Natural killer cell (primary cell): ENCODE results near the gene GCNT2. TPM values are rescaled to one million over a fixed set of nuclear protein-coding genes. Genes with fewer than 3 reads are reported as not detected.

Source experiments
- ATAC-seq, 3 donors: fragments of 150-1000 bp in 2 of 3; fragments of 200-7000 bp in 1 of 3; cut with Tn5 transposase; 1 replicate in 1 of 3; 2 replicates in 2 of 3; pipeline ENCODE4 v1.10.0; 2021; ENCODE audit warnings: mild to moderate bottlenecking in 2 of 3, moderate library complexity in 2 of 3
- DNase-seq, 2 donors: peaks; one replicate each; pipeline versions ENCODE4 v3.0.0 to v3.0.0-alpha.2; 2013 to 2021; ENCODE audit warnings: mixed read lengths in 1 of 2
- H3K27ac ChIP-seq: one replicate; pipeline ENCODE4 v1.5.1; 2013; ENCODE audit warnings: mild to moderate bottlenecking, low read length
- H3K27me3 ChIP-seq: one replicate; pipeline ENCODE4 v1.6.1; 2013; ENCODE audit warnings: low read length; ENCODE audit not compliant: control insufficient read depth, insufficient read depth
- H3K36me3 ChIP-seq: one replicate; pipeline ENCODE4 v1.6.1; 2013; ENCODE audit warnings: low read length; ENCODE audit not compliant: control insufficient read depth, insufficient read depth
- H3K4me1 ChIP-seq: one replicate; pipeline ENCODE4 v1.6.1; 2013; ENCODE audit warnings: low read length; ENCODE audit not compliant: control insufficient read depth, insufficient read depth
- H3K4me3 ChIP-seq: one replicate; pipeline ENCODE4 v1.5.1; 2013; ENCODE audit warnings: low read length
- H3K9me3 ChIP-seq: one replicate; pipeline ENCODE4 v1.6.1; 2013; ENCODE audit warnings: low read length; ENCODE audit not compliant: control insufficient read depth, insufficient read depth
- H3K27ac Mint-ChIP-seq, 2 donors: one replicate each; pipeline ENCODE4 v1.8.0; 2022; ENCODE audit warnings: mild to moderate bottlenecking in 2 of 2, mixed read lengths in 2 of 2, moderate library complexity in 1 of 2
- H3K27me3 Mint-ChIP-seq, 2 donors: one replicate each; pipeline ENCODE4 v1.8.0; 2022; ENCODE audit warnings: low read depth in 2 of 2, mixed read lengths in 2 of 2
- H3K36me3 Mint-ChIP-seq: one replicate; pipeline ENCODE4 v1.8.0; 2022; ENCODE audit warnings: mixed read lengths
- H3K4me1 Mint-ChIP-seq, 2 donors: one replicate each; pipeline ENCODE4 v1.8.0; 2022; ENCODE audit warnings: mixed read lengths in 2 of 2
- H3K4me3 Mint-ChIP-seq: one replicate; pipeline ENCODE4 v1.8.0; 2022; ENCODE audit warnings: mild to moderate bottlenecking, moderate library complexity, mixed read lengths
- H3K9me3 Mint-ChIP-seq, 2 donors: one replicate each; pipeline ENCODE4 v1.8.0; 2022; ENCODE audit warnings: mixed read lengths in 2 of 2
- CTCF ChIP-seq: fragments of 200-600 bp; IDR thresholded peaks from one replicate; pipeline ENCODE4 v1.8.0; 2022; ENCODE audit warnings: antibody characterized with exemption
- WGBS: methylation state at CpG from one replicate; pipeline ENCODE4 v1.1.7; 2013; ENCODE audit warnings: missing lambda C conversion rate; ENCODE audit not compliant: insufficient coverage; 5-methylcytosine and 5-hydroxymethylcytosine counted together
- intact Hi-C: fragments of 100-400 bp; cut with micrococcal nuclease; formaldehyde crosslinking; loops from one replicate; pipeline ENCODE4 v1.14.2; 2022
- total RNA-seq, 4 donors: library from RNA; stranded (reverse); fragments of 120-200 nt in 1 of 4; gene quantifications; one replicate each; pipeline versions ENCODE4 v1.2.3 to v1.2.4, GENCODE V29; 2013 to 2022

Gene GCNT2
- total RNA-seq, 3 donors from 2014 or later (not counting 1 experiment from before 2014, with no cell fraction given): 0.79 to 4.7 (median 0.80) TPM

DNA sequence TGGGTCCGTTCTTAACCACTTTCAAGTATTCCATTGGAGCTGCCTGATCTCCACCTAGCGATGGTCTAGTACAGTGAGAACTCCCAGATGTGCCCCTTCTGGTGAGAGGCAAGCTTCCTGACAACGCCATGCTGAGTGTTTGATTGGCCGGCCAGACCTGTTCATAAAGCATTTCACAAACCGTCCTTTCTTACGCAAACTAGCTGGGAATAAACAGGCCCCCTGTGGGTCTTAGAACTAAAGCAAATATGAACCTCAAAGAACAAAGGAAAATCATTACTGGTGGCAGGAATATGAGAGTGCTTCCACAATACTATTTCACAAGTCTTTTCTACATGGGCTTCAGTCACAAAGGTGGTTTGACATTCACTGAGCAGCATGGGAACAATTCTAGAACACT lies 15.6 kb upstream of the GCNT2 start:
- Mint-ChIP-seq H3K4me3 (no peak overlapping the region), H3K36me3 (no peaks in the 10 kb centered on the region), H3K27ac (no peak overlapping the region), H3K9me3 (no peaks in the 10 kb centered on the region), H3K27me3 (peaks cover 11 to 29% of the 10 kb centered on the region in 2 donors), H3K4me1 (peaks cover 5 to 9% of the 10 kb centered on the region in 2 donors)
- intact Hi-C loops: no loop called here
- ATAC-seq (no peak), DNase-seq (no peak)
- Histone ChIP-seq H3K36me3 (no peaks in the 10 kb centered on the region), H3K4me1 (no peaks in the 10 kb centered on the region), H3K27me3 (no peaks in the 10 kb centered on the region), H3K4me3 (no peak overlapping the region), H3K9me3 (no peaks in the 10 kb centered on the region), H3K27ac (no peak overlapping the region)
- TF ChIP-seq CTCF: no peak
- 94% methylated on average over 6 of the region's 6 CpGs for WGBS

DNA sequence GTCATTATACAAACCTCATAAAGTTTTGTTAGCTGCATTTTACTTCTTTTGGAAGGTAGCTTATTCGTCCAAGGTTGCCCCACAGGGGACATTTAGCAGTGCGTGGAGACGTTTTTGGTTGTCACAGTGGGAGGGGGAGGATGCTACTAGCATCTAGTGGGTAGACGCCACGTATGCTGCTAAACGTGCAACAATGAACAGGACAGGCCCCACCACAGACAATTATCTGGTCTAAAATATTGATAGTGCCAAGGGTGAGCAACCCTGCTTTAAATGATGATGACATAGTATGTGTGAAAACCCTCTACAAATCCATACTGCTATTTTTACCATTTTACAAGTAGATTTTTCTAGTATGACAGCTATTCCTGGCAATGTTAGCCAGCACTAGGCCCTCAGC lies 13.9 kb upstream of the GCNT2 start:
- H3K27ac Mint-ChIP-seq: no peak overlapping the region

DNA sequence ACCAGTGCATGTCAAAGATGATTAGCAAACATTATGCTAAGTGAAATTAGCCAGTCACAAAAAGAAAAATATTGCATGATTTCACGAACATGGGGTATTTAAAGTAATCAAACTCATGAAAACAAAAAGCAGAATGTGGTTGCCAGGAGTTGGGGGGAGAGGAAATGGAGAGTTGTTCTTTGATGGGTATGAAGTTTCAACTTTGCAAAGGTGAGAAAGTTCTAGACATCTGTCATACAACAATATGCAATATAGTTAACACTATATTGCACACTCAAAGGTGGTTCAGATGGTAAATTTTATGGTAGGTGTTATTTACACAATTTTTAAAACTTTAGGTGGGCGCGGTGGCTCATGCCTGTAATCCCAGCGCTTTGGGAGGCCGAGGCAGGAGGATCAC lies 13.4 kb upstream of the GCNT2 start:
- H3K27ac Mint-ChIP-seq: no peak overlapping the region
- intact Hi-C loops: no loop called here
- ATAC-seq: no peak
- peaks cover 5 to 11% of the 10 kb centered on the region in 2 donors for H3K4me1 Mint-ChIP-seq
- Histone ChIP-seq H3K4me3 (no peak overlapping the region), H3K36me3 (no peaks in the 10 kb centered on the region), H3K9me3 (no peaks in the 10 kb centered on the region), H3K4me1 (no peaks in the 10 kb centered on the region), H3K27me3 (no peaks in the 10 kb centered on the region), H3K27ac (no peak overlapping the region)
- no peaks in the 10 kb centered on the region for H3K9me3 Mint-ChIP-seq
- WGBS: 69% methylated on average over 5 of the region's 5 CpGs
- no peak for DNase-seq
- TF ChIP-seq CTCF: no peak
- no peak overlapping the region for H3K4me3 Mint-ChIP-seq
- H3K27me3 Mint-ChIP-seq: peaks cover 7 to 17% of the 10 kb centered on the region in 2 donors
- H3K36me3 Mint-ChIP-seq: no peaks in the 10 kb centered on the region

More for the DNA sequence above, 13.9 kb upstream of the GCNT2 start:
- H3K27ac ChIP-seq: no peak overlapping the region
- no peaks in the 10 kb centered on the region for H3K4me1 ChIP-seq
- H3K9me3 Mint-ChIP-seq: no peaks in the 10 kb centered on the region
- no peaks in the 10 kb centered on the region for H3K9me3 ChIP-seq
- no peak overlapping the region for H3K4me3 Mint-ChIP-seq
- H3K4me1 Mint-ChIP-seq: peaks cover 5 to 11% of the 10 kb centered on the region in 2 donors
- peaks cover 7 to 22% of the 10 kb centered on the region in 2 donors for H3K27me3 Mint-ChIP-seq
- H3K36me3 Mint-ChIP-seq: no peaks in the 10 kb centered on the region
- ATAC-seq (no peak), DNase-seq (no peak)
- TF ChIP-seq CTCF: no peak
- WGBS: 66% methylated on average over 6 of the region's 6 CpGs
- H3K4me3 ChIP-seq: no peak overlapping the region
- no peaks in the 10 kb centered on the region for H3K36me3 ChIP-seq
- intact Hi-C loops: no loop called here
- no peaks in the 10 kb centered on the region for H3K27me3 ChIP-seq
